K562 (cell line): Measurements from ENCODE around the gene GNG7. TPM values are rescaled to one million over a fixed set of nuclear protein-coding genes. Genes with fewer than 3 reads are reported as not detected.

ENCODE experiments used
- ATAC-seq: fragments of 200-7000 bp; cut with Tn5 transposase; 3 replicates; pipeline ENCODE4 v1.9.1; 2020; ENCODE audit warnings: moderate library complexity
- BruUV-seq: library from RNA; stranded (reverse); fragments of 400-500 nt; replicated peaks from 2 replicates; lab custom pipeline; 2021; lab: Mats Ljungman, UMichigan
- CTCF ChIA-PET: fragments of 300-600 bp; formaldehyde crosslinking; extraction: SDS; loops from one replicate; lab custom pipeline; 2021; ENCODE audit warnings: low intra/inter-chr PET ratio; lab: Yijun Ruan, JAX
- POLR2A ChIA-PET: fragments of 300-600, 350-650 bp; sonication (Branson Sonifier 250); formaldehyde crosslinking; extraction: SDS; loops from one replicate; lab custom pipeline; 2021; ENCODE audit warnings: antibody characterized with exemption, inconsistent platforms; lab: Yijun Ruan, JAX
- DNase-seq, 4 experiments: peaks; one replicate each; pipeline versions ENCODE4 v3.0.0 to v3.0.0-alpha.2; 2011 to 2018; ENCODE audit warnings: low spot score in 3 of 4, mixed read lengths in 3 of 4; ENCODE audit errors: extremely low read depth in 1 of 4
- FAIRE-seq: peaks from 2 replicates; lab custom pipeline; 2011; peaks lifted over from hg19 to GRCh38; lab: Jason Lieb, UNC
- H2AFZ ChIP-seq: 2 replicates; pipeline ENCODE4 v1.6.0; 2011; ENCODE audit warnings: low read depth, low read length, control low read depth, inconsistent platforms
- H3K27ac ChIP-seq: fragments of 200-600 bp; 3 replicates; pipeline ENCODE4 v1.8.0; 2011; ENCODE audit warnings: low read depth, mild to moderate bottlenecking, control low read depth, inconsistent platforms, low read length, moderate library complexity, mixed read lengths; ENCODE audit errors: extremely low read depth
- H3K27me3 ChIP-seq, 2 experiments: fragments of 300-600 bp in 1 of 2; 2 replicates in 1 of 2; 3 replicates in 1 of 2; pipeline versions ENCODE4 v1.6.0 to v1.8.0; 2011; ENCODE audit warnings: inconsistent platforms in 2 of 2, low read length in 2 of 2, mild to moderate bottlenecking in 1 of 2, mixed read lengths in 1 of 2, moderate library complexity in 1 of 2; ENCODE audit not compliant: control insufficient read depth in 2 of 2, insufficient read depth in 2 of 2
- H3K36me3 ChIP-seq: fragments of 300-600 bp; 3 replicates; pipeline ENCODE4 v1.8.0; 2011; ENCODE audit warnings: mild to moderate bottlenecking, low read length, inconsistent platforms; ENCODE audit not compliant: control insufficient read depth, insufficient read depth
- H3K4me1 ChIP-seq, 2 experiments: fragments of 200-600 bp in 1 of 2; replicated peaks in 1 of 2; 2 replicates in 1 of 2; 3 replicates in 1 of 2; pipeline versions ENCODE4 v1.5.1 to v1.8.0; 2011; ENCODE audit warnings: inconsistent platforms in 2 of 2, low read length in 2 of 2, mild to moderate bottlenecking in 1 of 2, mixed read lengths in 1 of 2, moderate library complexity in 1 of 2; ENCODE audit not compliant: control insufficient read depth in 2 of 2, insufficient read depth in 2 of 2
- H3K4me2 ChIP-seq: 2 replicates; pipeline ENCODE4 v1.6.1; 2011; ENCODE audit warnings: low read length, control low read depth, inconsistent platforms, mixed read lengths; ENCODE audit not compliant: insufficient read depth
- H3K4me3 ChIP-seq: fragments of 200-600 bp; sonication (generic), shearing (Covaris generic); 2 replicates; pipeline ENCODE4 v1.5.1; 2016; ENCODE audit warnings: control low read depth, inconsistent platforms
- H3K79me2 ChIP-seq: fragments of 200-600 bp; 3 replicates; pipeline ENCODE4 v1.8.0; 2011; ENCODE audit warnings: low read length, inconsistent platforms; ENCODE audit not compliant: control insufficient read depth, insufficient read depth
- H3K9ac ChIP-seq, 2 experiments: 2 replicates each; pipeline versions ENCODE4 v1.6.0 to v1.6.1; 2011; ENCODE audit warnings: low read depth in 2 of 2, low read length in 2 of 2, control low read depth in 1 of 2, inconsistent platforms in 1 of 2, mild to moderate bottlenecking in 1 of 2, mixed read lengths in 1 of 2; ENCODE audit not compliant: insufficient read depth in 1 of 2
- H3K9me1 ChIP-seq: one replicate; pipeline ENCODE4 v1.6.0; 2011; ENCODE audit warnings: inconsistent platforms, mild to moderate bottlenecking, low read length, moderate library complexity; ENCODE audit not compliant: control insufficient read depth, insufficient read depth
- H3K9me3 ChIP-seq: replicated peaks from 2 replicates; pipeline ENCODE4 v1.5.1; 2011; ENCODE audit warnings: low read depth, low read length, inconsistent platforms; ENCODE audit not compliant: control insufficient read depth, insufficient read depth
- H4K20me1 ChIP-seq: replicated peaks from 2 replicates; pipeline ENCODE4 v1.6.1; 2011; ENCODE audit warnings: low read length, inconsistent platforms, mixed read lengths; ENCODE audit not compliant: control insufficient read depth, insufficient read depth
- MECOM ChIP-seq: fragments of 250-450 bp; sonication (Bioruptor Pico); IDR thresholded peaks from 2 replicates; pipeline ENCODE4 v1.8.0; 2022; ENCODE audit warnings: inconsistent platforms
- NEUROD1 ChIP-seq: fragments of 150-350 bp; IDR thresholded peaks from 2 replicates; pipeline ENCODE4 v1.6.1; 2014; ENCODE audit warnings: borderline replicate concordance, low read length, low read depth; ENCODE audit not compliant: partially characterized antibody
- TCF7L2 ChIP-seq: fragments of 150-350 bp; IDR thresholded peaks from 2 replicates; pipeline ENCODE4 v1.6.1; 2016; ENCODE audit warnings: low read depth, mild to moderate bottlenecking, low read length, moderate library complexity
- ZFP30 ChIP-seq: fragments of 250-450 bp; sonication (Bioruptor Pico); IDR thresholded peaks from 2 replicates; pipeline ENCODE4 v1.8.0; 2022; ENCODE audit warnings: moderate library complexity, mild to moderate bottlenecking, inconsistent platforms, borderline replicate concordance
- ZFP36 ChIP-seq: fragments of 150-350 bp; IDR thresholded peaks from 2 replicates; pipeline ENCODE4 v1.6.1; 2018; ENCODE audit warnings: low read length, low read depth; ENCODE audit not compliant: partially characterized antibody
- ZNF197 ChIP-seq: fragments of 200-800 bp; sonication (Bioruptor generic); IDR thresholded peaks from 2 replicates; pipeline ENCODE4 v1.6.1; 2016; ENCODE audit warnings: low read depth, missing genetic modification characterization, missing compliant biosample characterization
- ZNF778 ChIP-seq: fragments of 450-650 bp; formaldehyde crosslinking; IDR thresholded peaks from 2 replicates; pipeline ENCODE4 v1.4.0; 2020; ENCODE audit warnings: mild to moderate bottlenecking, moderate library complexity
- ZNF780A ChIP-seq: fragments of 250-450 bp; sonication (Bioruptor Pico); IDR thresholded peaks from 2 replicates; pipeline ENCODE4 v1.5.0; 2021; ENCODE audit warnings: mild to moderate bottlenecking
- WGBS: fragments of 100-300 bp; shearing (Covaris generic); methylation state at CpG from one replicate; pipeline ENCODE4 v1.1.6; 2016; ENCODE audit warnings: low coverage, mixed read lengths; ENCODE audit not compliant: insufficient coverage; ENCODE audit errors: missing lambda C conversion rate; 5-methylcytosine and 5-hydroxymethylcytosine counted together
- in situ Hi-C: fragments of 300-500 bp; cut with MboI; formaldehyde crosslinking; loops from 4 replicates; pipeline ENCODE4 v1.15.0; 2018; ENCODE audit warnings: inconsistent platforms, mixed read lengths
- intact Hi-C: fragments of 100-400 bp; cut with micrococcal nuclease; formaldehyde crosslinking; loops from 2 replicates; pipeline ENCODE4 v1.14.2; 2022
- polyA plus RNA-seq, 8 experiments: library from polyadenylated mRNA; depleted of rRNA in 4 of 8; stranded (reverse) in 5 of 8; unstranded in 3 of 8; fragments of >200 nt; fragmentation: Nextera tagmentation in 2 of 8; fragmentation: Illumina TruSeq in 1 of 8; extraction: Ambion mirVana in 2 of 8; extraction: Trizol in 1 of 8; gene quantifications; 2 replicates each; pipeline versions ENCODE4 v1.2.1 to v1.2.3, GENCODE V29; 2011 to 2014; ENCODE audit warnings: inconsistent platforms in 1 of 8, missing spikeins in 1 of 8
- total RNA-seq, 7 experiments: library from RNA; depleted of rRNA in 6 of 7; stranded (reverse); fragments of >200 nt in 6 of 7; fragmentation: Illumina TruSeq in 2 of 7; extraction: Trizol in 2 of 7; gene quantifications; 2 replicates each; pipeline versions ENCODE4 v1.2.1 to v1.2.3, GENCODE V29; 2011 to 2021; ENCODE audit warnings: low replicate concordance in 1 of 7
- TF ChIP-seq, protein P1 (sequence below): conservative IDR thresholded peaks from 2 replicates; pipeline ENCODE4 v1.6.1; 2011; ENCODE audit warnings: low read depth, mild to moderate bottlenecking, low read length; ENCODE audit not compliant: control insufficient read depth
- TF ChIP-seq, protein P2 (sequence below): fragments of 450-650 bp; IDR thresholded peaks from 2 replicates; pipeline ENCODE4 v1.6.1; 2016; ENCODE audit warnings: antibody characterized with exemption

The GNG7 gene
- total and polyA plus RNA-seq, 9 of the 15 experiments (the other 6 are each of a cell fraction or from before 2014, with no cell fraction given), result 0.01 to 0.20 (median 0.06) TPM; not detected in 1

DNA sequence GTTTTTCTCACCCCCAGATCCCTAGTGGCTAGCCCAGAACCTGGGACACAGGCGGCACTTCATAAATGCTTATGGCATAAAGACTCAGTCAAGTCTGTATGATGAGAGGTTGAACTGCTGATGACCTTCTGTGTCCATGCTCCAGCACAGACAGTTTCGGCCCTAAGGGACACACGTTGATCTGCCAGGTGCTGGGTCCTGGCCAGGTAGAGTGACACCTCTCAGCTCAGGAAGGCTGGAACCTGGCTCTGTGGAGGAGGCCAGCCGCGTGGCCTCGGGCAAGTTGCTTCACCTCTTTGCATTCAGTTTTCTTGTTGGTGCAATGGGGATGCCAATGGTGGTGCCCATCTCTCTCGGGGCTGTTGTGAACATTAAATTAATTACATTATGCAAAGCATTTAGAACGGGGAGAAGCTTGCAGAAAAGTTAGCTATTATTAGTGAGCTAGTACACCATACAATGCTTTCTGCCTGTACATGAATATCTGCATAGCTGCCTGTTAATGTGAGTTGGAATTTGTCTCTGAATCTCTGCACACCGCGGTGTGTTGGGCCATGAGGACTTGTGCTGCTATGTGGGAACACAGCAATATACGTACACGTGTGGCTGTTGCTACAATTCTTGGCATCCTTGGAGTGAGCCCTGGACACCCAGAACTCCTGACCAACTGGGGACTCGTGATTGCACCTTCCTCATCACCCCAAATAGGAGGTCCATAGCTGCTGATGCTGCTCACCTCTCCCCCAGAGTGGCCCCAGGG, 218.1 kb downstream of the GNG7 start:
- in situ Hi-C loops, result no loop called here
- no peak for FAIRE-seq

More for the DNA sequence above, 218.1 kb downstream of the GNG7 start:
- intact Hi-C loops, result no loop called here
- H3K9ac ChIP-seq, result no peak overlapping the region
- TF ChIP-seq, protein P1, sequence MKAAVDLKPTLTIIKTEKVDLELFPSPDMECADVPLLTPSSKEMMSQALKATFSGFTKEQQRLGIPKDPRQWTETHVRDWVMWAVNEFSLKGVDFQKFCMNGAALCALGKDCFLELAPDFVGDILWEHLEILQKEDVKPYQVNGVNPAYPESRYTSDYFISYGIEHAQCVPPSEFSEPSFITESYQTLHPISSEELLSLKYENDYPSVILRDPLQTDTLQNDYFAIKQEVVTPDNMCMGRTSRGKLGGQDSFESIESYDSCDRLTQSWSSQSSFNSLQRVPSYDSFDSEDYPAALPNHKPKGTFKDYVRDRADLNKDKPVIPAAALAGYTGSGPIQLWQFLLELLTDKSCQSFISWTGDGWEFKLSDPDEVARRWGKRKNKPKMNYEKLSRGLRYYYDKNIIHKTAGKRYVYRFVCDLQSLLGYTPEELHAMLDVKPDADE, result no peak
- TF ChIP-seq ZFP36, result no peak
- no peak for TF ChIP-seq ZFP30
- TF ChIP-seq, protein P2, sequence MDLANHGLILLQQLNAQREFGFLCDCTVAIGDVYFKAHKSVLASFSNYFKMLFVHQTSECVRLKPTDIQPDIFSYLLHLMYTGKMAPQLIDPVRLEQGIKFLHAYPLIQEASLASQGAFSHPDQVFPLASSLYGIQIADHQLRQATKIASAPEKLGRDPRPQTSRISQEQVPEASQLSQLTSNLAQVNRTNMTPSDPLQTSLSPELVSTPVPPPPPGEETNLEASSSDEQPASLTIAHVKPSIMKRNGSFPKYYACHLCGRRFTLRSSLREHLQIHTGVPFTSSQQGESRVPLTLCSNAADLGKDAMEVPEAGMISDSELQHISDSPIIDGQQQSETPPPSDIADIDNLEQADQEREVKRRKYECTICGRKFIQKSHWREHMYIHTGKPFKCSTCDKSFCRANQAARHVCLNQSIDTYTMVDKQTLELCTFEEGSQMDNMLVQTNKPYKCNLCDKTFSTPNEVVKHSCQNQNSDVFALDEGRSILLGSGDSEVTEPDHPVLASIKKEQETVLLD, result no peak
- no peak for TF ChIP-seq ZNF780A (CRISPR knock-in tag)
- no peak for TF ChIP-seq NEUROD1
- TF ChIP-seq TCF7L2, result no peak
- no peak for TF ChIP-seq ZNF778 (CRISPR knock-in tag)
- TF ChIP-seq ZNF197, result no peak
- no peak for TF ChIP-seq MECOM (CRISPR knock-in tag)
- TF ChIP-seq, all 486 proteins: peak for 0
- H3K4me1 ChIP-seq, result peaks cover 0 to 6% of the 10 kb centered on the region in 2 experiments; a peak in 2 of 5 replicates
- no peak for ATAC-seq
- DNase-seq, result no peak
- H3K36me3 ChIP-seq, result no peaks in the 10 kb centered on the region
- H2AFZ ChIP-seq, result no peak overlapping the region
- H3K4me2 ChIP-seq, result no peak overlapping the region
- peaks cover 6 to 51% of the 10 kb centered on the region in 2 experiments; a peak in 4 of 5 replicates for H3K27me3 ChIP-seq
- H3K4me3 ChIP-seq, result no peak overlapping the region
- WGBS, result 2% methylated on average over 13 of the region's 13 CpGs
- BruUV-seq, result no TSS peak
- ChIA-PET CTCF (no interaction called here), POLR2A (interaction anchor here (1.7 kb wide), 1 partner anchor 8 kb away, joined by 15 read pairs; the partner anchor contains the start of gene GADD45B)
- H4K20me1 ChIP-seq, result 0 out of 2 replicates have a peak, but pooled peaks cover 5% of the 10 kb centered on the region
- no peaks in the 10 kb centered on the region for H3K79me2 ChIP-seq
- H3K9me3 ChIP-seq, result no peaks in the 10 kb centered on the region
- no peaks in the 10 kb centered on the region for H3K9me1 ChIP-seq
- H3K27ac ChIP-seq, result no peak overlapping the region
